ACC112 (cell line): Measurements from ENCODE around the gene ST6GALNAC3.

Experiments used
- H2AFZ ChIP-seq: fragments of 200-600 bp; sonication (generic); one replicate; pipeline ENCODE4 v1.6.0; 2017; ENCODE audit warnings: antibody characterized with exemption, low read length; ENCODE audit not compliant: unreplicated experiment
- H3K27ac ChIP-seq: fragments of 200-600 bp; sonication (generic); 2 replicates; pipeline ENCODE4 v1.5.1; 2014; ENCODE audit warnings: low read depth, mild to moderate bottlenecking, antibody characterized with exemption, low read length, moderate library complexity
- H3K27me3 ChIP-seq: fragments of 200-600 bp; sonication (generic); 2 replicates; pipeline ENCODE4 v1.6.1; 2014; ENCODE audit warnings: mild to moderate bottlenecking, antibody characterized with exemption, low read length, moderate library complexity, mixed read lengths; ENCODE audit not compliant: insufficient read depth
- H3K36me3 ChIP-seq: fragments of 200-600 bp; sonication (generic); 2 replicates; pipeline ENCODE4 v1.6.1; 2016; ENCODE audit warnings: mild to moderate bottlenecking, antibody characterized with exemption, low read length, moderate library complexity, mixed read lengths; ENCODE audit not compliant: insufficient read depth
- H3K4me1 ChIP-seq: fragments of 200-600 bp; sonication (generic); one replicate; pipeline ENCODE4 v1.6.1; 2016; ENCODE audit warnings: low read length, mixed read lengths; ENCODE audit not compliant: insufficient read depth, unreplicated experiment, control insufficient read depth
- H3K4me3 ChIP-seq: fragments of 200-600 bp; sonication (generic); 2 replicates; pipeline ENCODE4 v1.5.1; 2014; ENCODE audit warnings: mild to moderate bottlenecking, low read depth, low read length
- H3K79me2 ChIP-seq: fragments of 200-600 bp; sonication (generic); one replicate; pipeline ENCODE4 v1.6.0; 2016; ENCODE audit warnings: low read length; ENCODE audit not compliant: control insufficient read depth, unreplicated experiment, insufficient read depth

The ST6GALNAC3 gene

DNA sequence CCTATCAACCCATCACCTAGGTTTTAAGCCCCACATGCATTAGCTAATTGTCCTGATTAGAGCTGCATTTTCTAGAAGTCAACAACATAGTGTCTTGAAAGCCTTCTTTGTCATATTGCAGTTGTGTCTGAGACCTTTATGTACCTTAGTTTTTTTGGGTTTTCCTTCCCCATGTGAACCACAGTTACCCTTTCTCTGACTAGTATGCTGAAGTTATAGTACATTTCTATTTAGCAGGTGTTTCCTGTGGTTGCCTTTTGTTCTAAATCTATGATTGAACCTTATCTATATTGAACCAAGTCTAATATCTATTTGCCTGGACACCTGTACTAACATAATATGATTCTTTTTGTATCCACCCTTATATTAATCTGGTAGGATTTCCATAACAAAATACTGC, 135.6 kb downstream of the ST6GALNAC3 start:
- Histone ChIP-seq H2AFZ (no peak overlapping the region), H3K4me1 (no peaks in the 10 kb centered on the region), H3K27ac (no peak overlapping the region), H3K36me3 (no peaks in the 10 kb centered on the region), H3K79me2 (no peaks in the 10 kb centered on the region), H3K4me3 (no peak overlapping the region), H3K27me3 (no peaks in the 10 kb centered on the region)

DNA sequence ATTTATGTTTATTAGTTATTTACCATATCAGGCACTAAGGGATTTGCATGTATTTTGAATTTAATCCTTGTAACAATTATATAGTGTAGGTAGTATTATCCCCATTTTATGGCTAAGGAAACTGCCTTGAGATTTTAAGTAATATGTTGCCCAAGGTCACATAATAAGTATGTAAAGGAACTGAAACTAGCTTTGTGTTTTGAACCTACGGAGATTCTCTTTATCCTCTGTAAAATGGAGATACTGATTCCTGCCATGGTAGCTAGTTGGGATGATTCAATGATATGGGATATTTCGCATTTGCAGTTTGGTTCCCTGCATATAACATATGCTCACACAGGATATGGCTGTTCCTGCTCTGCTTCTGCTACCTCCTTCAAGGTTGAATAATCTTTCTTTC, 144.3 kb downstream of the ST6GALNAC3 start:
- Histone ChIP-seq H3K27ac (no peak overlapping the region), H3K4me3 (no peak overlapping the region), H2AFZ (no peak overlapping the region), H3K27me3 (no peaks in the 10 kb centered on the region), H3K36me3 (no peaks in the 10 kb centered on the region), H3K4me1 (no peaks in the 10 kb centered on the region), H3K79me2 (no peaks in the 10 kb centered on the region)

DNA sequence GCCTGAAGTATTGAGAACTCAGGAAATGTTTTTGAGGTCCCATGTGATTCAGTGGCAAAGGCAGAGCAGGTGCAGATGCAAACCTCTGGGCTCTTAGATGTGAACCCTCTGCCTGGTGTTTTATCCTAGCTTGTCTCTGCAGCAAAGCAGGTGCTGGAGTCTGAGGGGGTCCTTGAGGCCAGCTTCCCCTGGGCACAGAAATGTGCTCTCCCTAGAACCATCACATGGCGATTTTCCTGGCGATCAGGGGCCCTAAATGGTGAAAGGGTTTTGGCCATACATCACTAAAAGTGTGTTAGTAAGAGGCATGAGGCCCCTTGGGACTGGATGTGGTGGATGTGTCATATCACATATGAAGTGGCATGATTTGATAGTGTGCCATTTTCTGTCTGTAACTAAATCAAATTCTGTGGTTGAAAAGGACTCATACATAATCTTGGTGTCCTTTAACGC, 144.8 kb downstream of the ST6GALNAC3 start:
- H3K36me3 ChIP-seq = no peaks in the 10 kb centered on the region
- no peak overlapping the region for H3K27ac ChIP-seq
- no peaks in the 10 kb centered on the region for H3K27me3 ChIP-seq
- H3K4me3 ChIP-seq = no peak overlapping the region
- no peak overlapping the region for H2AFZ ChIP-seq
- H3K79me2 ChIP-seq = no peaks in the 10 kb centered on the region
- H3K4me1 ChIP-seq = no peaks in the 10 kb centered on the region

DNA sequence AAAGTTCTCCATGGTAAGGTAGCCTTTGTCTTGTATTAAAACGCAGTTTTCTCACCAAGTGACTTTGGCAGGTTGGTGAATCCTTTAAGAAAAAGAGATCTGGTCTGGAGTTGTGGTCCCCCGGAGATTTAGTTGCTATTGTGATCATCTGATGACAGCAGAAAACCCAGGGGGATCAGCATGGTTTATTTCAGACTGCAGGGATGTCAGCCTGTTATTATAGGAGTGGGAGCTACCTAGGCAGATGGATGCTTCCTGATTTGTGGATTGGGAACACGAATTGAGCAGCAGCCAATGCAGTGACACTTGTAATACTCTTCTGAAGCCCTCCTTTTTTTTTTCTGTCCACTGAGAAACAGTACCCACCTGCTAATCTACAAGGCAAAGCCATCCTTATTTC, 150.2 kb downstream of the ST6GALNAC3 start:
- Histone ChIP-seq H3K27me3 (no peaks in the 10 kb centered on the region), H3K27ac (no peak overlapping the region), H3K79me2 (no peaks in the 10 kb centered on the region), H3K36me3 (no peaks in the 10 kb centered on the region), H3K4me3 (no peak overlapping the region), H3K4me1 (no peaks in the 10 kb centered on the region), H2AFZ (no peak overlapping the region)

DNA sequence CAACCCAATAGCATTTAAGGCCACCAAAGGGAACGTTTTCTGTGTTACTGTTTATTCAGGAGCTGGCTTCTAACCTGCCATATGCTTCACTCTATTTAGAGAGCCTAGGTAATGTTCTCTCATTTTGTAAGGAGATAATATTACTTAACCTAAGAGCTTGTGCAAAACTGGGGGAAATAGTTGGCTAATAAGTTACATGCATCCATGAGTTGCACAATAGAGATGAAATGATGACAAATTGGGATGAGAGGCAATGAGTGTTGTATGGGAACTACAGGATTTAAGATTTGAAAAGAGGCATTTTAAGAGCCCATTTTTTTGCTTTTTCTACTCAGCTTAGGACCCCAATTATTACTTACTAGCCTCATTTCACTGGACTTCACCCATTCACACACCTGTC, 151.0 kb downstream of the ST6GALNAC3 start:
- Histone ChIP-seq H3K36me3 (no peaks in the 10 kb centered on the region), H3K27ac (no peak overlapping the region), H2AFZ (no peak overlapping the region), H3K27me3 (no peaks in the 10 kb centered on the region), H3K4me1 (no peaks in the 10 kb centered on the region), H3K4me3 (no peak overlapping the region), H3K79me2 (no peaks in the 10 kb centered on the region)

DNA sequence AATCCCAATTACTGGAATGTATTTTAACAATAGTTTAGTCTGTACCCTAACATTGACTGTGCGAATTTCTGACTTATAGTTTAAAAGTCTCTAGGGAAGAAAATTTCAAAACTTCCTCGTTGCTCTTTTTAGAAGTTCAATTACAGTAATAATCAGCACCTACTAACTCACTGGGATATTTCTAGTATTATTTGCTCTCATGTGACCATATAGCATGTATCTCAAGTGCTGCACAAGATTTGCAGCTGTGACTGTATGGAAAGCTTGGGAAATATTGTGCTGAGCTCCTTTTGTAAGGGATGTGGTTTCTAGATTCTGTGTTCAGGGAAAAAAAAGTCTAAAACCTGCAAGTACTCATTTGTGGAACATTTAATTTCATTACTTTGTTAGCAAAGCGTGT, 153.1 kb downstream of the ST6GALNAC3 start:
- Histone ChIP-seq H3K27me3 (no peaks in the 10 kb centered on the region), H3K27ac (no peak overlapping the region), H3K79me2 (no peaks in the 10 kb centered on the region), H3K4me1 (no peaks in the 10 kb centered on the region), H3K36me3 (no peaks in the 10 kb centered on the region), H3K4me3 (no peak overlapping the region), H2AFZ (no peak overlapping the region)

DNA sequence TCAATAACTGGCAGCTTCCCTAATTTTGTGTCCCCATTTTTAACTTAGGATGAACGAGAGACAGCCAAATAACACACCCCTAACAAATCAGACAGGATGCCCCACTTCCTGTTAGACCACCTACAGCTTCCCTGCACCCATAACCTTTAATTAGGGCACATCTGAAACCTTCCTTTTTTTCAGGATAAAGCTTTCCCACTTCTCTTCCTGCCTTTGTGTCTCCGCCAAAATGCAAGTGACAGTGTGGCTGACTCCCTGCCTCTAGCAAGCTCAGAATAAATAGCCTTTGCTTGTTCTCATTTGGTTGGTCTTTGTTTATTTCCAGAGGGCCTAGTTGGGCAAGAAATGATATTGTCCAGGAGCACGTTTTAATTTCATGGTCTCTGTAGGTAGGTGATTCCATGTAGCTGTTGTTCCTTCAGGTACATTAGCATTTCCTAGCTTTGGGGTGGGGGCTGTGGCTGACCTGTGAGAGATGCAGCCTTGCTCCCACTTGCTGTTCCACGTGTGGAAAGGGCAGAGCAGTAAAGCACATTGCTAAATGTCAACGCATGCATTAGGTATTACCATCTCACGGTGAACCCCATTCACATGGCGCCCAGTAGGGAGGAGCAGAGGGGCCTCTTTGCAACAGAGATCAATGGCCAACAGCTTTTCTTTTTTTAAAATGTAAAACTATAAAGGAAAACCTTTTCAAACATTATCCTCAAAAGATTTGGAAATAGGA, 154.9 kb downstream of the ST6GALNAC3 start:
- Histone ChIP-seq H3K27ac (no peak overlapping the region), H3K4me1 (no peaks in the 10 kb centered on the region), H3K27me3 (no peaks in the 10 kb centered on the region), H2AFZ (no peak overlapping the region), H3K4me3 (no peak overlapping the region), H3K79me2 (no peaks in the 10 kb centered on the region), H3K36me3 (no peaks in the 10 kb centered on the region)

DNA sequence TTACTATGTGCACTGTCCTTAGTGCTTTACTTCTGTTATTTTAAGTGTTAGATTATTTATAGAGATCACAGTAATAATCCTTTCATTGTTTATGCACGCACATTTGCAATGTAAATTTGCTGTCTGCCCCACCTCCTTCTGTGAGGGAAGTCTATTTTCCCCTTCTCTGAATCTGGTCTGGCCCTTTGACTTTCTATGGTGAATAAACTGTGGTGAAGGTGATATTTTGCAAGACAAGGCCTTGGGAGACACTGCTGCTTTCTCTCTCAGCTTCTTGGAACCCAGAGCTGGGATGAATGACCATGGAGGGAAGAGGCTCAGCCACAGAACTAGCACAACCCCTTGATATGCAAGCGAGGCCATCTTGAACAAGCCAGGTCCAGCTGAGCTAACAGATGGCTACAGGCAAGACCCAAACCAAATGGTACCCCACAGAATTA, 156.3 kb downstream of the ST6GALNAC3 start:
- no peaks in the 10 kb centered on the region for H3K4me1 ChIP-seq
- H3K27me3 ChIP-seq = no peaks in the 10 kb centered on the region
- H3K36me3 ChIP-seq = no peaks in the 10 kb centered on the region
- no peak overlapping the region for H3K27ac ChIP-seq
- H2AFZ ChIP-seq = no peak overlapping the region
- no peaks in the 10 kb centered on the region for H3K79me2 ChIP-seq
- no peak overlapping the region for H3K4me3 ChIP-seq

DNA sequence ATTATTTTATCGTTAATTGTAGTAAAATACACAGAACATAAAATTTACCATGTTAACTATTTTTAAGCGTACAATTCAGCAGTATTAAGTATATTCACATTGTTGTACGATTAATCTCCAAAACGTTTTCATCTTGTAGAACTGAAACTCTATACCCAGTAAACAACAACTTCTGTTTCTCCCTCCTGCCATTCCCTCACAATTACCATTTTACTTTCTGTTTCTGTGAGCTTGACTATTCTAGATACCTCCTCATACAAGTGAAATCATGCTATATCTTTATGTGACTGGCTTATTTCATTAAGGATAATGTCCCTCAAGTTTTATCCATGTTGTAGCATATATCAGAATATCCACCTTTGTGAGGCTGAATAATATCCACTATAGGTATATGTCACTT, 156.8 kb downstream of the ST6GALNAC3 start:
- H3K27ac ChIP-seq = no peak overlapping the region
- H2AFZ ChIP-seq = no peak overlapping the region
- no peak overlapping the region for H3K4me3 ChIP-seq
- H3K27me3 ChIP-seq = no peaks in the 10 kb centered on the region
- H3K79me2 ChIP-seq = no peaks in the 10 kb centered on the region
- H3K4me1 ChIP-seq = no peaks in the 10 kb centered on the region
- H3K36me3 ChIP-seq = no peaks in the 10 kb centered on the region

DNA sequence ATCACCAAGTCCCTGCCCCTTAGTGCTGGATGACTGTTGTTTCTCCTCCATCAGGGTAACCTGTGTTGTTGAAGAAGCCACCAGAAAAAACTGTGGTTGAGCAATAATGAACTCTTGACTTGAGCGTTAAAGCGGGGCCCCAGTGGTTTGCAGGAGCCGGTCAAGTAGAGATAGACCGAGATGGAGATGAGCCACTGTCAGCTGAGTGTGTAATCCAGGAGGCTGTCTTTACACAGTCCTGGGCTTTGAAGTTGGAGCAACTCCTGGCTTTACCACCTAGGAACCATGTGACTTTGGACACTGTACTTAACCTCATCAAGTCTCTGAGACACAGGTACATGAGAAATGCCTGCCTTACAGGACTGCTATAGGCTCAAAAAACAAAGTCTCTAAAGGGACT, 158.1 kb downstream of the ST6GALNAC3 start:
- Histone ChIP-seq H3K4me3 (no peak overlapping the region), H3K79me2 (no peaks in the 10 kb centered on the region), H3K4me1 (no peaks in the 10 kb centered on the region)

DNA sequence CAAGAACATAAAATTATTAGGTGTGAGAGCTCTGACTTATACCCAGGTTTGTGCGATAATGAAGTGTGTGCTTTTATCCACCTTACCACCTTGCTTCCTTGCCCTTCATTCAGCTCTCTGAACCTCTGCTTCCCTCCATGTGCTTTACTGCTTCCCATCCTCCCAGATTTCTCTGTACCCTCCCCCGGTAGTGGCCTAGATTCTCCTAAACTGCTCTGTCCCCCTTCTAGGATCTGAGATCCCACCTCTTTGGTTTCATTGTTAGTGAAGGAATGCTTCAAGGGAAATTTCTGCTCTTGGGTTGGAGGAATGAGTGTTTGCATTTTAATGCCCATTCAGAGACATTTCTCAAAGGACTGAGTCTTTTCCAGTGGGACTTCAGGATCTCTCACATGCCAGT, 159.5 kb downstream of the ST6GALNAC3 start:
- no peak overlapping the region for H2AFZ ChIP-seq
- no peaks in the 10 kb centered on the region for H3K79me2 ChIP-seq
- no peak overlapping the region for H3K4me3 ChIP-seq
- H3K36me3 ChIP-seq = no peaks in the 10 kb centered on the region
- no peak overlapping the region for H3K27ac ChIP-seq
- H3K4me1 ChIP-seq = no peaks in the 10 kb centered on the region
- no peaks in the 10 kb centered on the region for H3K27me3 ChIP-seq

More for the DNA sequence above, 158.1 kb downstream of the ST6GALNAC3 start:
- no peaks in the 10 kb centered on the region for H3K36me3 ChIP-seq
- no peak overlapping the region for H3K27ac ChIP-seq
- no peak overlapping the region for H2AFZ ChIP-seq
- H3K27me3 ChIP-seq = no peaks in the 10 kb centered on the region
